ENCODE data around the gene BOD1L1.

DNA sequence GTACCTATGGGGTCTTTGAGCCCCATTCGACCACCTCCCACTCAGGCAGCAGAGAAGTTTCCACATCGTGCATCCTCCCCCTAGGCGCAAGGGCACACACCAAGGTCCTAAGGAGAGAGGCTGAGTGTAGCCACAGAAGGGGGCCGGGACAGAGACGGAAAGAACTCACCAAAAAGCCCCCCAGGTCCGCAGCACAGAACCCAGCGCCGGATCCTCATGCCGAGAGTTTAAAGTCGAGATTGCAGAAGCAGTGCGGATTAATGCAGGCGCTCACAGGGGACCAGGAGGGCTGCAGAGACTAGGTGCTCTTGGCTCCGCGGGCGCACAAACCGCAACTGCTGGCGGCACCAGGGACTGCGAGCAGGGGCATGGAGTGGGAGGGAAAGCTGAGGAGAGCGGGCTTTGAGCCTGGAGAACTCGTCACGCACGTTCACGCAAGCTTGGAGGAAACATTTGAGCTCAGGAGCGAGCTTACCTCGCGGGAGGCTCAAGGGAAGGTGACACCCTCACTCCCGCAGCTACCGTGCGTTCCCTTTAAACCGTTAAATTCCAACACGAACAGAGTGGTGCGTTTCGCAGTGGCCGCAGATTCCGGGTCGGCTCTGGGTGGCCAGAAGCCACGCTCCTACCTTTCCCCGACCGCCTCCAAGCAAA lies 91.7 kb downstream of the BOD1L1 start:
- no peak for TF ChIP-seq CTCF (IDR thresholded peaks at IDR 0.05; ENCODE audit: low read length)
- no peak for TF ChIP-seq EZH2 (IDR thresholded peaks at IDR 0.05; ENCODE audit: borderline replicate concordance, low read length)
